IMR-90 (cell line): Measurements from ENCODE around the gene DNM3. TPM values are rescaled to one million over a fixed set of nuclear protein-coding genes. Genes with fewer than 3 reads are reported as not detected.

ENCODE experiments used
- ATAC-seq: fragments of 200-7000 bp; cut with Tn5 transposase; 2 replicates; pipeline ENCODE4 v1.9.1; 2020; ENCODE audit warnings: low read depth, mild to moderate bottlenecking, moderate library complexity
- BruUV-seq: library from RNA; stranded (reverse); fragments of 400-500 nt; replicated peaks from 2 replicates; lab custom pipeline; 2021; lab: Mats Ljungman, UMichigan
- CTCF ChIA-PET: fragments of 300-600 bp; formaldehyde crosslinking; extraction: SDS; loops from one replicate; lab custom pipeline; 2021; ENCODE audit warnings: antibody characterized with exemption; lab: Yijun Ruan, JAX
- POLR2A ChIA-PET: fragments of 300-600 bp; sonication (Branson Sonifier 250); formaldehyde crosslinking; loops from one replicate; lab custom pipeline; 2022; ENCODE audit warnings: antibody characterized with exemption; ENCODE audit not compliant: unreplicated experiment; lab: Charles Lee
- DNase-seq: peaks from one replicate; pipeline ENCODE4 v3.0.0; 2013
- H2AFZ ChIP-seq: replicated peaks from 2 replicates; pipeline ENCODE3; 2013; ENCODE audit warnings: low read length, mild to moderate bottlenecking; ENCODE audit not compliant: poor library complexity
- H2AK5ac ChIP-seq: 2 replicates; pipeline ENCODE4 v1.6.1; 2013; ENCODE audit warnings: low read depth, low read length, inconsistent platforms
- H2AK9ac ChIP-seq: replicated peaks from 2 replicates; pipeline ENCODE3; 2013; ENCODE audit warnings: mild to moderate bottlenecking, low read depth, low read length, moderate library complexity; ENCODE audit not compliant: poor library complexity
- H2BK120ac ChIP-seq: 2 replicates; pipeline ENCODE4 v1.6.1; 2013; ENCODE audit warnings: low read depth, low read length, inconsistent platforms
- H2BK15ac ChIP-seq: 3 replicates; pipeline ENCODE4 v1.6.1; 2013; ENCODE audit warnings: low read depth, low read length, inconsistent platforms
- H2BK20ac ChIP-seq: 2 replicates; pipeline ENCODE4 v1.6.1; 2013; ENCODE audit warnings: low read depth, mild to moderate bottlenecking, inconsistent platforms, low read length, moderate library complexity
- H2BK5ac ChIP-seq: 2 replicates; pipeline ENCODE4 v1.6.1; 2013; ENCODE audit warnings: mild to moderate bottlenecking, low read depth, low read length, inconsistent platforms; ENCODE audit not compliant: poor library complexity, severe bottlenecking
- H3K14ac ChIP-seq: replicated peaks from 2 replicates; pipeline ENCODE4 v1.6.1; 2013; ENCODE audit warnings: low read depth, low read length, inconsistent platforms
- H3K18ac ChIP-seq: 2 replicates; pipeline ENCODE4 v1.6.1; 2013; ENCODE audit warnings: low read depth, low read length, control low read depth
- H3K23ac ChIP-seq: 2 replicates; pipeline ENCODE4 v1.6.1; 2013; ENCODE audit warnings: low read depth, low read length, inconsistent platforms
- H3K27ac ChIP-seq: 2 replicates; pipeline ENCODE4 v1.5.1; 2013; ENCODE audit warnings: mild to moderate bottlenecking, control low read depth, low read length; ENCODE audit not compliant: insufficient read depth
- H3K27me3 ChIP-seq: 2 replicates; pipeline ENCODE4 v1.6.1; 2013; ENCODE audit warnings: low read length; ENCODE audit not compliant: control insufficient read depth, insufficient read depth
- H3K36me3 ChIP-seq: 2 replicates; pipeline ENCODE4 v1.6.1; 2013; ENCODE audit warnings: low read length, mixed read lengths; ENCODE audit not compliant: control insufficient read depth, insufficient read depth
- H3K4ac ChIP-seq: 2 replicates; pipeline ENCODE4 v1.6.1; 2013; ENCODE audit warnings: low read depth, low read length, inconsistent platforms
- H3K4me1 ChIP-seq: 2 replicates; pipeline ENCODE4 v1.6.1; 2013; ENCODE audit warnings: low read length, mixed read lengths; ENCODE audit not compliant: control insufficient read depth, insufficient read depth
- H3K4me2 ChIP-seq: 2 replicates; pipeline ENCODE4 v1.6.1; 2013; ENCODE audit warnings: low read depth, mild to moderate bottlenecking, control low read depth, low read length, moderate library complexity
- H3K4me3 ChIP-seq: 2 replicates; pipeline ENCODE4 v1.5.1; 2013; ENCODE audit warnings: low read depth, mild to moderate bottlenecking, control low read depth, low read length, moderate library complexity; ENCODE audit not compliant: insufficient read depth
- H3K56ac ChIP-seq: 2 replicates; pipeline ENCODE4 v1.6.1; 2013; ENCODE audit warnings: low read length, inconsistent platforms; ENCODE audit not compliant: insufficient read depth; ENCODE audit errors: extremely low read depth
- H3K79me1 ChIP-seq, 2 experiments: 2 replicates each; pipeline ENCODE4 v1.6.1; 2013; ENCODE audit warnings: low read length in 2 of 2, inconsistent platforms in 1 of 2, low read depth in 1 of 2
- H3K9ac ChIP-seq: 2 replicates; pipeline ENCODE4 v1.6.1; 2013; ENCODE audit warnings: low read depth, low read length, control low read depth
- H3K9me1 ChIP-seq: 2 replicates; pipeline ENCODE4 v1.6.1; 2013; ENCODE audit warnings: low read length, inconsistent platforms; ENCODE audit not compliant: insufficient read depth
- H3K9me3 ChIP-seq: 2 replicates; pipeline ENCODE4 v1.6.1; 2013; ENCODE audit warnings: low read length; ENCODE audit not compliant: control insufficient read depth, insufficient read depth
- H4K20me1 ChIP-seq: 2 replicates; pipeline ENCODE4 v1.6.1; 2013; ENCODE audit warnings: low read length, inconsistent platforms; ENCODE audit not compliant: insufficient read depth
- H4K5ac ChIP-seq: 2 replicates; pipeline ENCODE4 v1.6.1; 2013; ENCODE audit warnings: mild to moderate bottlenecking, low read depth, low read length, control low read depth
- H4K8ac ChIP-seq, 2 experiments: 2 replicates each; pipeline ENCODE4 v1.6.1; 2013; ENCODE audit warnings: low read depth in 2 of 2, low read length in 2 of 2, control low read depth in 1 of 2, inconsistent platforms in 1 of 2
- H4K91ac ChIP-seq: 2 replicates; pipeline ENCODE4 v1.6.1; 2013; ENCODE audit warnings: low read depth, low read length, inconsistent platforms; ENCODE audit not compliant: insufficient read depth
- BHLHE40 ChIP-seq: fragments of 150-350 bp; IDR thresholded peaks from 2 replicates; pipeline ENCODE4 v1.6.1; 2016; ENCODE audit warnings: mild to moderate bottlenecking, low read depth, low read length
- FOS ChIP-seq: fragments of 150-350 bp; IDR thresholded peaks from 2 replicates; pipeline ENCODE4 v1.6.1; 2016; ENCODE audit warnings: low read depth, low read length
- MAFK ChIP-seq: IDR thresholded peaks from 2 replicates; pipeline ENCODE4 v1.6.1; 2012; ENCODE audit warnings: low read depth, low read length, improper control_type of control experiment
- MAZ ChIP-seq: IDR thresholded peaks from 2 replicates; pipeline ENCODE4 v1.6.1; 2012; ENCODE audit warnings: low read depth, mild to moderate bottlenecking, low read length, improper control_type of control experiment, moderate library complexity, borderline replicate concordance
- NFE2L2 ChIP-seq: fragments of 150-350 bp; IDR thresholded peaks from 2 replicates; pipeline ENCODE4 v1.6.1; 2016; ENCODE audit warnings: low read depth, mild to moderate bottlenecking, low read length
- RCOR1 ChIP-seq: IDR thresholded peaks from 2 replicates; pipeline ENCODE4 v1.6.1; 2012; ENCODE audit warnings: mild to moderate bottlenecking, low read length, improper control_type of control experiment; ENCODE audit not compliant: insufficient replicate concordance
- RFX5 ChIP-seq: IDR thresholded peaks from 2 replicates; pipeline ENCODE4 v1.8.0; 2012; ENCODE audit warnings: low read depth, mild to moderate bottlenecking, low read length, moderate library complexity
- SMC3 ChIP-seq: fragments of 150-350 bp; IDR thresholded peaks from 2 replicates; pipeline ENCODE4 v1.6.1; 2016; ENCODE audit warnings: low read depth, mild to moderate bottlenecking, antibody characterized with exemption, low read length, moderate library complexity
- dilution Hi-C: fragments of 300-500 bp; cut with HindIII; formaldehyde crosslinking; loops from one replicate; pipeline ENCODE4 v1.14.3; 2018; ENCODE audit warnings: low sequenced_read_pairs; ENCODE audit not compliant: unreplicated experiment
- in situ Hi-C: fragments of 300-500 bp; cut with MboI; formaldehyde crosslinking; loops from 3 replicates; pipeline ENCODE4 v1.14.3; 2019; ENCODE audit warnings: low sequenced_read_pairs, inconsistent platforms, mixed read lengths
- intact Hi-C: fragments of 100-400 bp; cut with micrococcal nuclease; formaldehyde crosslinking; loops from 2 replicates; pipeline ENCODE4 v1.10.0; 2022
- polyA plus RNA-seq, 3 experiments: library from polyadenylated mRNA; depleted of rRNA; stranded (reverse); fragments of >200 nt; gene quantifications; 2 replicates each; pipeline ENCODE4 v1.2.3, GENCODE V29; 2012; ENCODE audit warnings: low replicate concordance in 1 of 3
- total RNA-seq: library from RNA; depleted of rRNA; stranded (reverse); fragments of >200 nt; gene quantifications from 2 replicates; pipeline ENCODE4 v1.2.3, GENCODE V29; 2012
- TF ChIP-seq, protein P1 (sequence below): fragments of 150-350 bp; IDR thresholded peaks from 2 replicates; pipeline ENCODE4 v1.6.1; 2017; ENCODE audit warnings: mild to moderate bottlenecking, antibody characterized with exemption, low read length, low read depth
- TF ChIP-seq, protein P2 (sequence below): conservative IDR thresholded peaks from 2 replicates; pipeline ENCODE4 v1.5.1; 2012; ENCODE audit warnings: mild to moderate bottlenecking, low read depth, low read length, improper control_type of control experiment

The DNM3 gene
- total and polyA plus RNA-seq, 2 of the 4 experiments (the other 2 are of a cell fraction), result 0.36 TPM

DNA sequence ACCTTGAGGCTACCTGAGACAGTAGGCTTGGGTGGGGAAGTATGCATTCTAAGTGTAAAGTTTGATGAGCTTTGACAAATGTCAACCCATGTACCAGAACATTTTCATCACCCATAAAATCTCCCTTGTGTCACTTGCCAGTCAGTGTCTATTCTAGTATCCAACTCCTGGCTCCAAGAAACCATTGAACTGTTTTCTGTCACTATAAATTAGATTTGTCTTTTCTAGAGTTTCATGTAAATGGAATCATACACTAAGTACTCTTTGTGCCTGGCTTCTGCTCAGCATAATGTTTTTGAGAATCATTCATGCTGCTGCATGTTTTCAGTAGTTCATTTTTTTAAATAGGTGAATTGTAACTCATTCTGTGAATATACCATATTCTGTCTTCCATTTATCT is 165.4 kb downstream of the DNM3 start:
- H2AFZ ChIP-seq, result no peak overlapping the region
- H3K9me1 ChIP-seq, result no peaks in the 10 kb centered on the region
- CTCF ChIA-PET, result no interaction called here
- BruUV-seq, result no TSS peak
- no peak overlapping the region for H2BK15ac ChIP-seq
- intact Hi-C loops (loop anchor here (10.0 kb wide), 1 partner anchor 268 kb away; no protein-coding TSS in a partner anchor), in situ Hi-C loops (loop anchor here (10.0 to 25.0 kb wide), 2 partner anchors 418 to 706 kb away; partner anchors contain the start of gene C1orf105), dilution Hi-C loops (no loop called here)
- H3K14ac ChIP-seq, result no peak overlapping the region
- peaks cover 3% of the 10 kb centered on the region; the same call in 1 of the 2 replicates for H3K4me1 ChIP-seq
- H3K23ac ChIP-seq, result no peak overlapping the region
- no peak overlapping the region for H2BK20ac ChIP-seq
- H2BK120ac ChIP-seq, result no peak overlapping the region
- no peak overlapping the region for H3K4ac ChIP-seq
- H3K56ac ChIP-seq, result no peak overlapping the region
- H4K20me1 ChIP-seq, result no peaks in the 10 kb centered on the region
- no peaks in the 10 kb centered on the region for H3K27me3 ChIP-seq
- no peak overlapping the region for H2BK5ac ChIP-seq
- no peak overlapping the region for H3K4me2 ChIP-seq
- H2AK9ac ChIP-seq, result no peak overlapping the region
- no peaks in the 10 kb centered on the region for H3K9me3 ChIP-seq
- H3K18ac ChIP-seq, result no peak overlapping the region
- POLR2A ChIA-PET, result no interaction called here
- no peak overlapping the region for H4K8ac ChIP-seq
- H4K91ac ChIP-seq, result no peak overlapping the region
- no peak overlapping the region for H3K4me3 ChIP-seq
- ATAC-seq (no peak), DNase-seq (no peak)
- H3K36me3 ChIP-seq, result no peaks in the 10 kb centered on the region
- H4K5ac ChIP-seq, result no peak overlapping the region
- TF ChIP-seq RFX5, result no peak
- TF ChIP-seq FOS, result no peak
- TF ChIP-seq MAFK, result no peak
- no peak for TF ChIP-seq BHLHE40
- no peak for TF ChIP-seq MAZ
- TF ChIP-seq, protein P1, sequence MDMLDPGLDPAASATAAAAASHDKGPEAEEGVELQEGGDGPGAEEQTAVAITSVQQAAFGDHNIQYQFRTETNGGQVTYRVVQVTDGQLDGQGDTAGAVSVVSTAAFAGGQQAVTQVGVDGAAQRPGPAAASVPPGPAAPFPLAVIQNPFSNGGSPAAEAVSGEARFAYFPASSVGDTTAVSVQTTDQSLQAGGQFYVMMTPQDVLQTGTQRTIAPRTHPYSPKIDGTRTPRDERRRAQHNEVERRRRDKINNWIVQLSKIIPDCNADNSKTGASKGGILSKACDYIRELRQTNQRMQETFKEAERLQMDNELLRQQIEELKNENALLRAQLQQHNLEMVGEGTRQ, result no peak
- TF ChIP-seq, protein P2, sequence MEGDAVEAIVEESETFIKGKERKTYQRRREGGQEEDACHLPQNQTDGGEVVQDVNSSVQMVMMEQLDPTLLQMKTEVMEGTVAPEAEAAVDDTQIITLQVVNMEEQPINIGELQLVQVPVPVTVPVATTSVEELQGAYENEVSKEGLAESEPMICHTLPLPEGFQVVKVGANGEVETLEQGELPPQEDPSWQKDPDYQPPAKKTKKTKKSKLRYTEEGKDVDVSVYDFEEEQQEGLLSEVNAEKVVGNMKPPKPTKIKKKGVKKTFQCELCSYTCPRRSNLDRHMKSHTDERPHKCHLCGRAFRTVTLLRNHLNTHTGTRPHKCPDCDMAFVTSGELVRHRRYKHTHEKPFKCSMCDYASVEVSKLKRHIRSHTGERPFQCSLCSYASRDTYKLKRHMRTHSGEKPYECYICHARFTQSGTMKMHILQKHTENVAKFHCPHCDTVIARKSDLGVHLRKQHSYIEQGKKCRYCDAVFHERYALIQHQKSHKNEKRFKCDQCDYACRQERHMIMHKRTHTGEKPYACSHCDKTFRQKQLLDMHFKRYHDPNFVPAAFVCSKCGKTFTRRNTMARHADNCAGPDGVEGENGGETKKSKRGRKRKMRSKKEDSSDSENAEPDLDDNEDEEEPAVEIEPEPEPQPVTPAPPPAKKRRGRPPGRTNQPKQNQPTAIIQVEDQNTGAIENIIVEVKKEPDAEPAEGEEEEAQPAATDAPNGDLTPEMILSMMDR, result no peak
- TF ChIP-seq SMC3, result no peak
- no peak for TF ChIP-seq RCOR1
- TF ChIP-seq NFE2L2, result no peak
- no peak overlapping the region for H2AK5ac ChIP-seq
- H3K27ac ChIP-seq, result no peak overlapping the region
- no peak overlapping the region for H3K9ac ChIP-seq
- no peaks in the 10 kb centered on the region for H3K79me1 ChIP-seq
